HCT116 (cell line): Measurements from ENCODE around the gene ACSL6. TPM values are rescaled to one million over a fixed set of nuclear protein-coding genes. Genes with fewer than 3 reads are reported as not detected.

Experiments
- ATAC-seq: fragments of 200-7000 bp; cut with Tn5 transposase; 2 replicates; pipeline ENCODE4 v1.9.1; 2020; ENCODE audit warnings: mild to moderate bottlenecking, moderate library complexity
- BruUV-seq: library from RNA; stranded (reverse); fragments of 400-500 nt; replicated peaks from 2 replicates; lab custom pipeline; 2021; lab: Mats Ljungman, UMichigan
- CTCF ChIA-PET: fragments of 300-600 bp; sonication (Branson Sonifier 250); formaldehyde crosslinking; loops from one replicate; lab custom pipeline; 2021; ENCODE audit warnings: antibody characterized with exemption; lab: Charles Lee
- POLR2A ChIA-PET: fragments of 300-600, 350-600 bp; sonication (Branson Sonifier 250); formaldehyde crosslinking; loops from one replicate; lab custom pipeline; 2021; ENCODE audit warnings: antibody characterized with exemption; lab: Charles Lee
- RAD21 ChIA-PET, 2 experiments: fragments of 300-600 bp; sonication (Branson Sonifier 250); formaldehyde crosslinking; loops; one replicate each; lab custom pipeline; 2023; ENCODE audit warnings: low total read pairs in 2 of 2; ENCODE audit not compliant: uncharacterized antibody in 2 of 2, unreplicated experiment in 2 of 2, low non-redundant PET in 1 of 2; lab: Charles Lee
- DNase-seq: peaks from one replicate; pipeline ENCODE4 v3.0.0-alpha.2; 2010; ENCODE audit warnings: low read depth, low spot score
- H2AFZ ChIP-seq: fragments of 200-600 bp; shearing (Covaris generic), sonication (generic); 2 replicates; pipeline ENCODE4 v1.6.1; 2017; ENCODE audit warnings: low read depth, mixed run types, mixed read lengths, antibody characterized with exemption, low read length; ENCODE audit not compliant: poor library complexity, severe bottlenecking
- H3K27ac ChIP-seq: 2 replicates; pipeline ENCODE4 v1.5.1; 2012; ENCODE audit warnings: low read depth, low read length
- H3K27me3 ChIP-seq: fragments of 200-600 bp; sonication (generic); 2 replicates; pipeline ENCODE4 v1.6.1; 2016; ENCODE audit warnings: mixed run types, low read length, mixed read lengths; ENCODE audit not compliant: insufficient read depth
- H3K36me3 ChIP-seq, 2 experiments: fragments of 200-500 bp in 1 of 2; fragments of 200-600 bp in 1 of 2; sonication (Bioruptor generic) in 1 of 2; sonication (generic) in 1 of 2; 2 replicates each; pipeline versions ENCODE4 v1.5.1 to v1.6.1; 2014 to 2016; ENCODE audit warnings: low read length in 2 of 2, inconsistent platforms in 1 of 2, mixed read lengths in 1 of 2, mixed run types in 1 of 2; ENCODE audit not compliant: insufficient read depth in 2 of 2, control insufficient read depth in 1 of 2
- H3K4me1 ChIP-seq, 2 experiments: fragments of 200-600 bp in 1 of 2; sonication (generic) in 1 of 2; 2 replicates each; pipeline versions ENCODE4 v1.5.1 to v1.6.1; 2012 to 2017; ENCODE audit warnings: low read length in 2 of 2, inconsistent platforms in 1 of 2, mild to moderate bottlenecking in 1 of 2, mixed read lengths in 1 of 2, mixed run types in 1 of 2, moderate library complexity in 1 of 2; ENCODE audit not compliant: insufficient read depth in 2 of 2, control insufficient read depth in 1 of 2
- H3K4me2 ChIP-seq: fragments of 200-600 bp; sonication (generic); 2 replicates; pipeline ENCODE4 v1.6.1; 2017; ENCODE audit warnings: mixed run types, low read length, mixed read lengths
- H3K4me3 ChIP-seq, 2 experiments: fragments of 200-600 bp in 1 of 2; sonication (generic) in 1 of 2; replicated peaks in 1 of 2; 2 replicates each; pipeline ENCODE4 v1.5.1; 2011 to 2016; ENCODE audit warnings: low read length in 2 of 2, control low read depth in 1 of 2, low read depth in 1 of 2, mild to moderate bottlenecking in 1 of 2, mixed read lengths in 1 of 2, mixed run types in 1 of 2
- H3K79me2 ChIP-seq: fragments of 200-600 bp; sonication (generic); 2 replicates; pipeline ENCODE4 v1.6.1; 2017; ENCODE audit warnings: mild to moderate bottlenecking, mixed run types, low read length, moderate library complexity, mixed read lengths; ENCODE audit not compliant: insufficient read depth
- H3K9ac ChIP-seq: fragments of 200-600 bp; sonication (generic); 2 replicates; pipeline ENCODE4 v1.6.1; 2016; ENCODE audit warnings: low read length, mixed read lengths
- H3K9me2 ChIP-seq: fragments of 200-600 bp; sonication (generic), shearing (Covaris generic); 2 replicates; pipeline ENCODE4 v1.6.1; 2017; ENCODE audit warnings: mixed run types, mild to moderate bottlenecking, moderate library complexity; ENCODE audit not compliant: insufficient read depth
- H3K9me3 ChIP-seq, 2 experiments: fragments of 200-500 bp in 1 of 2; fragments of 200-600 bp in 1 of 2; sonication (Bioruptor generic) in 1 of 2; sonication (generic) in 1 of 2; 2 replicates each; pipeline ENCODE4 v1.6.1; 2014 to 2017; ENCODE audit warnings: low read length in 2 of 2, mixed read lengths in 2 of 2, inconsistent platforms in 1 of 2, low read depth in 1 of 2, mild to moderate bottlenecking in 1 of 2, mixed run types in 1 of 2, moderate library complexity in 1 of 2; ENCODE audit not compliant: control insufficient read depth in 1 of 2, insufficient read depth in 1 of 2
- H4K20me1 ChIP-seq: fragments of 200-600 bp; sonication (generic), shearing (Covaris generic); 2 replicates; pipeline ENCODE4 v1.6.1; 2017; ENCODE audit warnings: mixed run types, mild to moderate bottlenecking, moderate library complexity; ENCODE audit not compliant: insufficient read depth
- CEBPB ChIP-seq: IDR thresholded peaks from 2 replicates; pipeline ENCODE4 v1.6.1; 2012; ENCODE audit warnings: low read depth
- SIN3A ChIP-seq: IDR thresholded peaks from 2 replicates; pipeline ENCODE4 v1.6.1; 2012; ENCODE audit warnings: low read depth
- SP1 ChIP-seq: IDR thresholded peaks from 2 replicates; pipeline ENCODE4 v1.6.1; 2012; ENCODE audit warnings: low read depth
- SRF ChIP-seq: IDR thresholded peaks from 2 replicates; pipeline ENCODE4 v1.6.1; 2012; ENCODE audit warnings: low read depth
- ZFX ChIP-seq: fragments of 450-650 bp; IDR thresholded peaks from 2 replicates; pipeline ENCODE4 v1.6.1; 2017
- intact Hi-C: fragments of 100-400 bp; cut with micrococcal nuclease; formaldehyde crosslinking; loops from 2 replicates; pipeline ENCODE4 v1.10.0; 2022
- total RNA-seq: library from RNA; stranded (reverse); gene quantifications from one replicate; pipeline ENCODE4 v1.2.1, GENCODE V29; 2021; ENCODE audit not compliant: unreplicated experiment
- TF ChIP-seq, protein P1 (sequence below): IDR thresholded peaks from 2 replicates; pipeline ENCODE4 v1.6.1; 2012; ENCODE audit warnings: low read depth
- TF ChIP-seq, protein P2 (sequence below), 3 experiments: fragments of 200-600 bp in 1 of 3; sonication (generic) in 1 of 3; IDR thresholded peaks in 2 of 3; conservative IDR thresholded peaks in 1 of 3; 2 replicates each; pipeline ENCODE4 v1.5.1; 2012 to 2017; ENCODE audit warnings: low read depth in 2 of 3, low read length in 2 of 3, antibody characterized with exemption in 1 of 3, borderline replicate concordance in 1 of 3, control low read depth in 1 of 3, mild to moderate bottlenecking in 1 of 3, mixed read lengths in 1 of 3, mixed run types in 1 of 3, moderate library complexity in 1 of 3; ENCODE audit not compliant: insufficient read depth in 1 of 3
- TF ChIP-seq, protein P3 (sequence below): IDR thresholded peaks from 2 replicates; pipeline ENCODE4 v1.6.1; 2012
- TF ChIP-seq, protein P4 (sequence below): IDR thresholded peaks from 2 replicates; pipeline ENCODE4 v1.6.1; 2012
- TF ChIP-seq, protein P5 (sequence below): IDR thresholded peaks from 2 replicates; pipeline ENCODE4 v1.6.1; 2011; ENCODE audit warnings: mild to moderate bottlenecking, low read length, moderate library complexity; ENCODE audit not compliant: insufficient replicate concordance; ENCODE audit errors: extremely low read depth

Gene ACSL6
- total RNA-seq, 1 experiment from 2014 or later: 2.3 TPM

GRCh38 chr5:131968396-131968954, 43.0 kb downstream of the ACSL6 start:
- intact Hi-C loops: no loop called here
- CTCF ChIA-PET: no interaction called here
- POLR2A ChIA-PET: interaction anchor here (0.6 kb wide), 1 partner anchor 146 kb away, joined by 4 read pairs; no protein-coding TSS in a partner anchor
- BruUV-seq: no TSS peak
- no peaks in the 10 kb centered on the region for H3K9me2 ChIP-seq
- no peaks in the 10 kb centered on the region for H4K20me1 ChIP-seq
- no peak for TF ChIP-seq ZFX
- no peak for TF ChIP-seq SP1
- TF ChIP-seq, protein P1, sequence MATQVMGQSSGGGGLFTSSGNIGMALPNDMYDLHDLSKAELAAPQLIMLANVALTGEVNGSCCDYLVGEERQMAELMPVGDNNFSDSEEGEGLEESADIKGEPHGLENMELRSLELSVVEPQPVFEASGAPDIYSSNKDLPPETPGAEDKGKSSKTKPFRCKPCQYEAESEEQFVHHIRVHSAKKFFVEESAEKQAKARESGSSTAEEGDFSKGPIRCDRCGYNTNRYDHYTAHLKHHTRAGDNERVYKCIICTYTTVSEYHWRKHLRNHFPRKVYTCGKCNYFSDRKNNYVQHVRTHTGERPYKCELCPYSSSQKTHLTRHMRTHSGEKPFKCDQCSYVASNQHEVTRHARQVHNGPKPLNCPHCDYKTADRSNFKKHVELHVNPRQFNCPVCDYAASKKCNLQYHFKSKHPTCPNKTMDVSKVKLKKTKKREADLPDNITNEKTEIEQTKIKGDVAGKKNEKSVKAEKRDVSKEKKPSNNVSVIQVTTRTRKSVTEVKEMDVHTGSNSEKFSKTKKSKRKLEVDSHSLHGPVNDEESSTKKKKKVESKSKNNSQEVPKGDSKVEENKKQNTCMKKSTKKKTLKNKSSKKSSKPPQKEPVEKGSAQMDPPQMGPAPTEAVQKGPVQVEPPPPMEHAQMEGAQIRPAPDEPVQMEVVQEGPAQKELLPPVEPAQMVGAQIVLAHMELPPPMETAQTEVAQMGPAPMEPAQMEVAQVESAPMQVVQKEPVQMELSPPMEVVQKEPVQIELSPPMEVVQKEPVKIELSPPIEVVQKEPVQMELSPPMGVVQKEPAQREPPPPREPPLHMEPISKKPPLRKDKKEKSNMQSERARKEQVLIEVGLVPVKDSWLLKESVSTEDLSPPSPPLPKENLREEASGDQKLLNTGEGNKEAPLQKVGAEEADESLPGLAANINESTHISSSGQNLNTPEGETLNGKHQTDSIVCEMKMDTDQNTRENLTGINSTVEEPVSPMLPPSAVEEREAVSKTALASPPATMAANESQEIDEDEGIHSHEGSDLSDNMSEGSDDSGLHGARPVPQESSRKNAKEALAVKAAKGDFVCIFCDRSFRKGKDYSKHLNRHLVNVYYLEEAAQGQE: peak; percentile 35
- H3K36me3 ChIP-seq: no peaks in the 10 kb centered on the region
- DNase-seq (no peak), ATAC-seq (no peak)
- H3K27me3 ChIP-seq: no peaks in the 10 kb centered on the region
- H3K4me3 ChIP-seq: no peak overlapping the region
- no peak overlapping the region for H3K9ac ChIP-seq
- no peaks in the 10 kb centered on the region for H3K9me3 ChIP-seq
- RAD21 ChIA-PET: no interaction called here
- H3K4me2 ChIP-seq: no peak overlapping the region
- no peaks in the 10 kb centered on the region for H3K79me2 ChIP-seq
- no peaks in the 10 kb centered on the region for H3K4me1 ChIP-seq
- no peak overlapping the region for H2AFZ ChIP-seq
- H3K27ac ChIP-seq: no peak overlapping the region

DNA sequence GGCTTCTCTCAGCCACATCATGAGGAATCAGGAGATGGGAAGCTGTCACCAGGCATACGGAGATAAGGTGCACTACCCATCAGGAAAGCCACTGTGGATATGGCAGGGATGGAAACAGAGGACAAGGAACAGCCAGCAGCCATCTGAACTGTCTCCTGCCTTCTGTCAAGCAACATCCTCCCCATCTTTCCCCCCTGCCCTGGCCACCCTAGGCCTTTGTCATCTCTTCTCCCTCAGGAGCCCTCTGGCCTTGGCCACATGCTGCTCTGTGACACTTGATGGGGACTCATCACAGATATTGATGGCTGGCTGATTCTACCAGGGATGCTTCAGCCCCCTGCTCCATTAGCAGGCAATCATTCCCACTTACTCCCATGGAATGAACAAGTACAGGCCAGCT, 44.9 kb downstream of the ACSL6 start:
- H4K20me1 ChIP-seq: no peaks in the 10 kb centered on the region
- H3K9ac ChIP-seq: no peak overlapping the region
- H3K9me3 ChIP-seq: no peaks in the 10 kb centered on the region
- H3K36me3 ChIP-seq: no peaks in the 10 kb centered on the region
- no peaks in the 10 kb centered on the region for H3K79me2 ChIP-seq
- intact Hi-C loops: no loop called here
- ChIA-PET POLR2A (no interaction called here), CTCF (no interaction called here), RAD21 (no interaction called here)
- H3K27me3 ChIP-seq: no peaks in the 10 kb centered on the region
- DNase-seq (no peak), ATAC-seq (no peak)
- H3K27ac ChIP-seq: no peak overlapping the region
- H2AFZ ChIP-seq: no peak overlapping the region
- H3K4me2 ChIP-seq: no peak overlapping the region
- H3K4me1 ChIP-seq: no peaks in the 10 kb centered on the region
- no TSS peak for BruUV-seq
- no peaks in the 10 kb centered on the region for H3K9me2 ChIP-seq
- no peak overlapping the region for H3K4me3 ChIP-seq
- TF ChIP-seq, protein P2, sequence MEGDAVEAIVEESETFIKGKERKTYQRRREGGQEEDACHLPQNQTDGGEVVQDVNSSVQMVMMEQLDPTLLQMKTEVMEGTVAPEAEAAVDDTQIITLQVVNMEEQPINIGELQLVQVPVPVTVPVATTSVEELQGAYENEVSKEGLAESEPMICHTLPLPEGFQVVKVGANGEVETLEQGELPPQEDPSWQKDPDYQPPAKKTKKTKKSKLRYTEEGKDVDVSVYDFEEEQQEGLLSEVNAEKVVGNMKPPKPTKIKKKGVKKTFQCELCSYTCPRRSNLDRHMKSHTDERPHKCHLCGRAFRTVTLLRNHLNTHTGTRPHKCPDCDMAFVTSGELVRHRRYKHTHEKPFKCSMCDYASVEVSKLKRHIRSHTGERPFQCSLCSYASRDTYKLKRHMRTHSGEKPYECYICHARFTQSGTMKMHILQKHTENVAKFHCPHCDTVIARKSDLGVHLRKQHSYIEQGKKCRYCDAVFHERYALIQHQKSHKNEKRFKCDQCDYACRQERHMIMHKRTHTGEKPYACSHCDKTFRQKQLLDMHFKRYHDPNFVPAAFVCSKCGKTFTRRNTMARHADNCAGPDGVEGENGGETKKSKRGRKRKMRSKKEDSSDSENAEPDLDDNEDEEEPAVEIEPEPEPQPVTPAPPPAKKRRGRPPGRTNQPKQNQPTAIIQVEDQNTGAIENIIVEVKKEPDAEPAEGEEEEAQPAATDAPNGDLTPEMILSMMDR (IDR thresholded peaks at IDR 0.05 in 2 of 3, conservative IDR thresholded peaks at IDR 0.05 in 1 of 3; ENCODE audit: borderline replicate concordance in 1 of 3, insufficient read depth in 1 of 3, low read depth in 2 of 3, low read length in 2 of 3): no peak
- TF ChIP-seq ZFX: no peak
- no peak for TF ChIP-seq SRF
- TF ChIP-seq SIN3A: no peak
- TF ChIP-seq, protein P3, sequence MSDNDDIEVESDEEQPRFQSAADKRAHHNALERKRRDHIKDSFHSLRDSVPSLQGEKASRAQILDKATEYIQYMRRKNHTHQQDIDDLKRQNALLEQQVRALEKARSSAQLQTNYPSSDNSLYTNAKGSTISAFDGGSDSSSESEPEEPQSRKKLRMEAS: no peak
- TF ChIP-seq, protein P4, sequence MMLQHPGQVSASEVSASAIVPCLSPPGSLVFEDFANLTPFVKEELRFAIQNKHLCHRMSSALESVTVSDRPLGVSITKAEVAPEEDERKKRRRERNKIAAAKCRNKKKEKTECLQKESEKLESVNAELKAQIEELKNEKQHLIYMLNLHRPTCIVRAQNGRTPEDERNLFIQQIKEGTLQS: no peak
- TF ChIP-seq, protein P5, sequence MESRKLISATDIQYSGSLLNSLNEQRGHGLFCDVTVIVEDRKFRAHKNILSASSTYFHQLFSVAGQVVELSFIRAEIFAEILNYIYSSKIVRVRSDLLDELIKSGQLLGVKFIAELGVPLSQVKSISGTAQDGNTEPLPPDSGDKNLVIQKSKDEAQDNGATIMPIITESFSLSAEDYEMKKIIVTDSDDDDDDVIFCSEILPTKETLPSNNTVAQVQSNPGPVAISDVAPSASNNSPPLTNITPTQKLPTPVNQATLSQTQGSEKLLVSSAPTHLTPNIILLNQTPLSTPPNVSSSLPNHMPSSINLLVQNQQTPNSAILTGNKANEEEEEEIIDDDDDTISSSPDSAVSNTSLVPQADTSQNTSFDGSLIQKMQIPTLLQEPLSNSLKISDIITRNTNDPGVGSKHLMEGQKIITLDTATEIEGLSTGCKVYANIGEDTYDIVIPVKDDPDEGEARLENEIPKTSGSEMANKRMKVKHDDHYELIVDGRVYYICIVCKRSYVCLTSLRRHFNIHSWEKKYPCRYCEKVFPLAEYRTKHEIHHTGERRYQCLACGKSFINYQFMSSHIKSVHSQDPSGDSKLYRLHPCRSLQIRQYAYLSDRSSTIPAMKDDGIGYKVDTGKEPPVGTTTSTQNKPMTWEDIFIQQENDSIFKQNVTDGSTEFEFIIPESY: no peak
- TF ChIP-seq CEBPB: no peak
